VCaP (cell line): ENCODE data around the gene PRKCB.

Experiments
- H3K27ac ChIP-seq: fragments of 450-650 bp; 2 replicates; pipeline ENCODE4 v1.5.1; 2017
- CTCF ChIP-seq: fragments of 450-650 bp; conservative IDR thresholded peaks from 2 replicates; pipeline ENCODE4 v1.5.1; 2017; ENCODE audit warnings: mild to moderate bottlenecking, moderate library complexity

Gene PRKCB

GRCh38 chr16:23975293-23975692 is 139.5 kb downstream of the PRKCB start:
- TF ChIP-seq CTCF: no peak
- no peak overlapping the region for H3K27ac ChIP-seq

DNA sequence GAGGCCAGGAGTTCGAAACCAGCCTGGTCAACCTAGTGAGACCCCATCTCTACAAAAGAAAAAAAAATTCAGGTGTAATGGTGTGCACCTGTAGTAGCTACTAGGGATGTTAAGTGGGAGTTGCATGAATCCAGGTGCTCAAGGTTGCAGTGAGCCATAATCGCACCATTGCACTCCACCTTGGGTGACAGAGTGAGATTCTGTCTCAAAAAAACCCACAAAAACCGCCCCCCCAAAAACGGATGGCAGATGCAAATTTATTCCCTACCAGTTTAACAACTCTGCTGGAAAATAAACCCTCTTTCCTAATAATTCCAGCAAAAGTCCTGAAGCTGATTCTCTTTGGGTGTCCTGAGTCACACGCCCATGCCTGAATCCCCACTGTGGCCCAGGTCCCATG is 140.3 kb downstream of the PRKCB start:
- TF ChIP-seq CTCF: no peak
- H3K27ac ChIP-seq: no peak overlapping the region

DNA sequence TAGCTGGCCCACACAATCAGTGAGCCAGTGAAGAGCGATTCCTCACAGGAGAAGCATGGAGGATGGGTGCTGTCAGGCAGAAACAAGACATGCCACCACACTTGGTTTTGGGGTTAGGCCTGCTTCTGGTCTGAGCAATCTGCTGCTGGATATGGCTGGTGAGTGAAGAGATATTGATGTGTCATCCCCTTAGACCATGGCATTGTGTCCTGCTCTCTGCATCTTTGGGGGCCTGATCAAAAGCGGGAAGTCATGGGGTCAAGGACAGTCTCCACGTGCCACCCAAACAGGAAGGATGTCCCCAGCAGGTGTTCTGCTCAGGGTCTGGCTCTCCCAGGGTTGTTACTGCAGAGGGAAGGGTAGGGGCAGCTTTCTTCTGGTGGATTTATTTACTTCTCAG is 140.7 kb downstream of the PRKCB start:
- TF ChIP-seq CTCF: no peak
- H3K27ac ChIP-seq: no peak overlapping the region

- H3K27ac ChIP-seq: no peak overlapping the region
- TF ChIP-seq CTCF: no peak
These were observed 143.7 kb downstream of the PRKCB start for GRCh38 chr16:23979441-23979840.

GRCh38 chr16:23979982-23980381 is 144.2 kb downstream of the PRKCB start:
- TF ChIP-seq CTCF: no peak

GRCh38 chr16:23981429-23982399 is 145.9 kb downstream of the PRKCB start:
- TF ChIP-seq CTCF: no peak
- no peak overlapping the region for H3K27ac ChIP-seq

More at GRCh38 chr16:23979982-23980381, 144.2 kb downstream of the PRKCB start:
- no peak overlapping the region for H3K27ac ChIP-seq

DNA sequence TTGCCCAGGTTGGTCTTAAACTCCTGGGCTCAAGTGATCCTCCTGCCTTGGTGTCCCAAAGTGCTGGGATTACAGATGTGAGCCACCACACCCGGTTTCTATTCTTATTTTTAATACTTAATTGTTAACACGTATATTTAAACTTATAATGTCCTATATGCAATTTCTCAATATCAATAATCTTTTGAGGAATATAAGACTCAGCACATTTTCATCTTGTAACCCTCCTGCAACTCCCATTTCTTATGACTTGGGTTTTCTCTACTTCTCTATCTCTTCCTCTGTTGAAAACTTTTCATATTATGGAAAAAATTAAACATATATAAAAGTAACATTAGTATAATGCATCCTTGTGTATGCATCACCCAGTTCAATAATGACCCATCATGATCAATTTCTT is 150.7 kb downstream of the PRKCB start:
- no peak for TF ChIP-seq CTCF

More for the DNA sequence above, 150.7 kb downstream of the PRKCB start:
- H3K27ac ChIP-seq: no peak overlapping the region
